HG03565 (cell line): ENCODE results near the gene NT5DC2.
"Not testable (repeated sequence)": the region's sequence is repeated elsewhere in the genome, so short reads cannot be mapped to it uniquely, and the experiment has no call there.

Experiments used
- ATAC-seq: cut with Tn5 transposase; IDR thresholded peaks from one replicate; pipeline ENCODE4 v1.9.1; 2021; ENCODE audit warnings: mild to moderate bottlenecking, moderate library complexity; ENCODE audit not compliant: unreplicated experiment

The NT5DC2 gene

GRCh38 chr3:52537726-52538421 lies 4.2 kb upstream of the NT5DC2 start:
- no peak for ATAC-seq

- ATAC-seq = no peak
Observed at GRCh38 chr3:52537165-52537620, 3.5 kb upstream of the NT5DC2 start.

GRCh38 chr3:52536369-52537164 lies 2.9 kb upstream of the NT5DC2 start, which contains the start of gene UQCC5:
UQCC5 (plus strand) TSS chr3:52536605; CDS start chr3:52536756, 151 bp downstream.
- ATAC-seq = peak; percentile 82

DNA sequence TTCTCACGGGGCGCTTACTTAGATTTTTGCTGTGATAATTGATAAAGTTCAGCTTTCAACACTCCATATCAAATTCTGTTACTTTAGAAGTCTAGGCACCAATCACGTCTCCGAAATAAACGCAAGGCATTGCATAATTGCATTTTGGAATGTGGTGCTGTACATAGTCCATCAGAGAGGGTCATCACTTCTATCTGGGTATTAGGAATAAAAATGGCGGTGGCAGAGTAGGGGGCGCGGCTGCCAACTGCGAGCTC lies 2.4 kb upstream of the NT5DC2 start:
- ATAC-seq = no peak

DNA sequence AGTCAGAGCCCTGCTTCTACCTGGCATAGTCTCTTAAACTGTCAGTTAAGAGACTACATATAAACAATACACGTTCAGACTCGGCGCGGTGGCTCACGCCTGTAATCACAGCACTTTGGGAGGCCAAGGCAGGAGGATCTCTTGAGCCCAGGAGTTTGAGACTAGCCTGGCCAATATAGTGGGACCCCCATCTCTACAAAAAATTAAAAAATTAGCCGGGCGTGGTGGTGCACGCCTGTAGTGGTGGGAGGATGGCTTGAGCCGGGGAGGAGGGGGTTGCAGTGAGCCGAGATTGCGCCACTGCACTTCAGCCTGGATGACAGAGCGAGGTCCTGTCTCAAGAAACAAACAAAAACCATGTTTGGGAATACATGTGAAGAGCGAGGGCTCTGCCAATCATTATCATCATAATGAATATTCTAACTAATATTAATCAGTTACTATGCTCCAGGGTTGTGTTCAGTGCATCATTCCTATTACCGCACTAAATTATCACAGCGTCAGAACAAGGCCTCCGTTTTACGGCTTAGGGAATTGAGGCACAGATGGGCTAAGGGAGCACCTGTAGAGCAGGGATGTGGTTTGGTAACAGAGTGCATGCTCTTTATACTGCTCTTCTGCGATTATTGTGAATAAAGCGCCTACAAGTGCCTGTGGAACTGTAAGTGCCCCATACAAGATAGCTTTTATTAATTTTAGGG lies 1.9 kb upstream of the NT5DC2 start:
- no peak for ATAC-seq

GRCh38 chr3:52534281-52535183 lies 875 bp upstream of the NT5DC2 start:
- ATAC-seq = no peak

DNA sequence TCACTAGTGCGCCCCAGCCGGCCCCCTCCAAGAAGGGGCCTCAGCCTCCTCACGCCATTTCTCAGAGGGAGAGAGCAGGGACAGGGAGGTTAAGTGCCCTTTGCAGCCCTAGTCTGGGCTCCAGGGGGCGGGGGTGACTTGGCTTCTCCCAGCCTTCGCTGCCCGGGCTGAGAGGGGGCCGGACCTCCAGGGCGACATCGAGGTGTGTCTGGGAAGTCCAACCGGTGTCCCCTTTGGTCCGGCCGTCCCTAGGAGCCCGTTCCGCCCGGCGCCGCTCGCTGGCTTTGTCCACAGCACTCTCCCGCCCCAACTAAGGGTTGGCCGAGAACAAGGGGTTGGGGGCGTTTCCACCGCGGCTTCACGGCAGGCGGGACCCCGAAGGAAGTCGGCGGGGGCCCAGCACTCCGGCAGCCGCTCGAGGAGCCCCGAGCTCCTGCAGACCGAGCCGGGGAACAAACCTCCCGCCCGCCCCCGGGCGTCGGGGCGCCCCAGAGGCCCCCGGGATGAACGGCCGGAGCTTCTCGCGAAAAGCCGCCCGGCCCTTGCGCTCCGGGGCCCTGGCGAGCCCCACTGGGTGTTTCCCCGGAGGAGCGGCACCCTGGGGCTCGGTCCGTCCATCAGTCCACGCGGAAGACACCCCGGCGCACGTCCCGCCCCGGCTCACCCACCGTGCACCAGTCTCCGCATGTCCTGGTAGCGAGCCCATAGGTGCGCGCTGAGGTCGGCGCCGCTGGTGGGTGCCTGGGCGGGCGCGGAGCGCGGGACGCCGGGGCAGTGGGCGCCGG lies 627 bp downstream of the NT5DC2 start:
- ATAC-seq = no peak

DNA sequence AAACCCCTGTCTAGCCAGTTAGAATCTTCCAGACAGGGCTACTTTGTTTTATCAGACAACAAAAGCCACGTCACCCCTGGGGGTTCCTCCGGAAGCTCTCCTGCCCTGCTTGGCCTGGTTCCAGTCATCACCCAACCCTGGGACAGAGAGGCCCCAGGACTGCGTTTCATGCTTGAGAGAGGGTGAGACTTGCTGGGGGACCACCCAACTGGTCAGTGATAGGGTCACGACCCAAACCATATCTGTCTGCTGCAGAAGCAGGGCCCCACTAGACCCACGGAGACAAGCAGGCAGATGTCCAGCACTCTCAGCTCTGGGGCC lies 1.2 kb downstream of the NT5DC2 start:
- ATAC-seq = no peak

GRCh38 chr3:52531860-52532516 lies 1.7 kb downstream of the NT5DC2 start:
- ATAC-seq = no peak

GRCh38 chr3:52530918-52531826 lies 2.5 kb downstream of the NT5DC2 start:
- ATAC-seq = no peak

DNA sequence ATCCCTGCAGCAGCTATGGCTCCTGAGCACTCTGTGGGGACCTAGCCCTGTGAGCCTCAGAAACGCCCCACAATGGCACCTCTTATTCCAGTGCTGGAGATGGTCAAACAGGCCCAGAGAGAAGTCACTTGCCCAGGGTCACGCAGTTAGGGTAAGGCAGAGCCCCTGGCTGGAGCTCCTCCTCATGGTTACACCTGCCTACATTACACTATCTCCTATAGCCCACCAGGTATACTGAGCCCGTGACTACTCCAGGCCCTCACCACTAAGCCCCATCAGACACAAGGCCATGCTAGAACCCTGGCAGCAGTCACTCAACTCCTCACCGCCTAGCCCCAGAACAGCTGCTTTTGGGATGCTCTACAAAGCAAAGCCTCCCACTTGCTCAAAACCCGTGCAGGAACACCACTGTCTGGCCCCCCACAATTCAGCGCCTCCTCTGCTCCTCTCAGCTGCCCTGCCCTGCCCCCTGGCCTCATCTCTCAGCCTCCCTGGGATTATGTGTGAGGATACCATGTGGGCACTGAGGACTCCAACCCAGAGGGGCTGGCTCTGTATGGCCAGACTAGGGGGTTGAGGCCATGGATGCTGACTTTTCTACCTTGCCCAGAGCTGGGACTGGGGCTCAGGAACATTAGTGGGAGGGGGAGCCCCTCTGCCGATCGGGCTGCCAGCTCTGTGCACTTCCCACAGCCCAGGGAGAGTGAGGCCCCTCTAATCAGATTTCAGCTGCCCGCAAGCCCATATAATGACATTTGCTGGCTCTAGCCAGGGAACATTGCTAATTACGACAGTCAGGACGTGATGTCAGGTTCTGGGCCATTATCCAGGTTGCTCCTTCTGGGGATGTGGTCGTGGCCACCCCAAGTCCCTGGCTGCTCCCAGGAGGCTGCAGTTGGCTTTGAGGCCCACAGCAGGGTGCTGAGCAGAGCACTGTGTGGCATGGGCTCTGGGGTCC lies 4.0 kb downstream of the NT5DC2 start:
- no peak for ATAC-seq

DNA sequence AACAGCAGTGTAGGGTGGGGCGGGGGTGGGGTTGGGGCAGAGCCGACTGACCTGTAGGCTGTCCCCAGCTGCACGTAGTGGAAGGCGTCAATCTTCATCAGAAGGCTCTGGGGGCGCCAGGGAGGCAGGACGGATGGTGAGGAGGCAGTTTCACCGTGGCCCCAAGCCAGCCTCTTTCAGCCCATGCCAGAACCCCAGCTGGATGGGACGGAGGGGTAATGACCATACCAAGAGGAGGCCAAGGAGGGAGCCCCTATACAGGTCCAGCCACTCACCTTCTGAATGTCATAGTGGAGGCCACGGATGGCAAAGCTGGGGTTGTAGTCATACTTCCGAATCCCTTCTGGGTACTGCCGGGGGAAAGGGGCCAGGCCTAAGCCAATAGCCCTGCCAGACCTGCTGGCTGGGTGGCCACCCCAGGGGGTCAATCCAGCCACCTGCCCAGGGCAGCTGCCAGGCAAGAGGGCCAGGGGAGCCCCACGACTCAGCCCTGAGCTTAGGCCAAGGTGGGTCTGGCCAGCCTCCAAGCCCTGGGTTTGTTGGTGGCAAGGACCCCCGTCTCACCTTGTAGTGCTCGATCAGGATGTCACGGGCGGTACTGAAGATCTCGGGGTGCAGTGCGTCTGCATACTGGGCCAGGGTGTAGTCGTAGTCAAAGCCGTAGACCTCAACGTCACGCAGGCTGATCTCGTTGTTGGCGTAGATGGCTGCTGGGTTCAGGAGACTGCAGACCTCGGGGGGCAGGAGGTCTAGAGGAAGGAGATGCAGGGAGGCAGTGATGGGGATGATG lies 4.9 kb downstream of the NT5DC2 start:
- ATAC-seq = no peak

GRCh38 chr3:52527732-52528585 lies 5.7 kb downstream of the NT5DC2 start:
- ATAC-seq = no peak

DNA sequence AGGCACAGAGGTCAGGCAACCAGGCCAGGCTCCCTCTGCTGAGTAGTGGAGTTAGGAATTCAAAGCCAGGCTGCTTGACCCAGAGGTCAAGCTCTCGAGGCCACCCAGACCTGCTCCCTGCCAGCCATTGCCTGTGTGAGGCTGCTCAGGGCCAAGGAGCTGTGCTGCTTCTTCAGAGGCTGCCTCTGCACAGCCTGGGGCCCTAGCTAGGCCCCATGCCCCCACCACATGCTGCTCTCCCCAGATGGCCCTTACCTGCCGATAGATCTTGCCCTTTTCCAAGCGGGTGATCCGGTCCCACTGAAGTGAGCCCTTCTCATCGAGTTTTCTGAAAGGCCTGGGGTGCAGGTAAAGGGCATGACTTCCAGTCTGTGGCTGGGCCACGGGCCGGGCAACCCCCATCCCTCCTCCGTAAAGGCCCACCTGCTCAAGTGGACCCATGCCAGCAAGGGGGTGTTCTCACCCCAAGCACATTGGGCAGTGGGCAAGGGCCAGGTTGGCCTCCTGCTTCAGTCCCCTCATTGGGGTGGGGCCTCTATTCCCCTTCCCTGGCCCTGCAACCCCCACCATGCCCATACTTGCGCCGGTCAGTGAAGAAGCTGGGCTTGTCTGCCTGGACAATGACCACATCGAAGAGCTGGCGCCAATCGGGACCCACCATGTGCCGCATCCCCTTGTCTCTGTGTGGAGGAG lies 6.5 kb downstream of the NT5DC2 start:
- no peak for ATAC-seq

DNA sequence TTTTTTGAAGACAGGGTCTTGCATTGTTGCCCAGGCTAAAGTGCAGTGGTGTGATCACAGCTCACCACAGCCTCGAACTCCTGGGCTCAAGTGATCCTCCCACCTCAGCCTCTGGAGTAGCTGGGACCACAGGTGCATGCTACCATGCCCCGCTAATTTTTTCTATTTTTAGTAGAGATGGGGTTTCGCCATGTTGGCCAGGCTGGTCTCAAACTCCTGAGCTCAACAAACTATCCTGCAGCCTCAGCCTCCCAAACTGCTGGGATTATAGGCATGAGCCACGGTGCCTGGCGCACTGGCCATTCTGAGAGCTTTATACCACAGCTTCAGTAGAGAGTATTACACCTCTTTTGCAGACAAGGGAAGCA lies 7.0 kb downstream of the NT5DC2 start:
- ATAC-seq = not testable (repeated sequence)
